Left ventricle myocardium inferior (tissue), 1 donor: Measurements from ENCODE around the gene TCTN1. TPM values are rescaled to one million over a fixed set of nuclear protein-coding genes. Genes with fewer than 3 reads are reported as not detected.

Experiments used
- DNase-seq: peaks from one replicate; pipeline ENCODE4 v3.0.0-alpha.2; 2020
- H3K27ac ChIP-seq: fragments of 200-600 bp; replicated peaks from 2 replicates; pipeline ENCODE4 v1.8.0; 2021
- H3K27me3 ChIP-seq: fragments of 200-600 bp; 2 replicates; pipeline ENCODE4 v1.8.0; 2021; ENCODE audit warnings: low read depth
- H3K36me3 ChIP-seq: fragments of 200-600 bp; 2 replicates; pipeline ENCODE4 v1.8.0; 2021
- H3K4me1 ChIP-seq: fragments of 200-600 bp; 2 replicates; pipeline ENCODE4 v1.8.0; 2021
- H3K4me3 ChIP-seq: fragments of 200-600 bp; 2 replicates; pipeline ENCODE4 v1.8.0; 2021; ENCODE audit warnings: mild to moderate bottlenecking, moderate library complexity
- H3K9me3 ChIP-seq: fragments of 200-600 bp; replicated peaks from 2 replicates; pipeline ENCODE4 v1.8.0; 2021
- intact Hi-C: fragments of 100-400 bp; cut with micrococcal nuclease; formaldehyde crosslinking; loops from one replicate; pipeline ENCODE4 v1.11.0; 2022
- total RNA-seq: library from RNA; stranded (reverse); fragmentation: NEBNext Ultra II Directional; extraction: Animal tissue kit (Norgen Biotek cat#: 25700); gene quantifications from one replicate; pipeline ENCODE4 v1.2.1, GENCODE V29; 2021
- TF ChIP-seq, protein P1 (sequence below): fragments of 200-600 bp; IDR thresholded peaks from 2 replicates; pipeline ENCODE4 v1.8.0; 2021; ENCODE audit warnings: antibody characterized with exemption, mild to moderate bottlenecking, borderline replicate concordance
- donor health status: DM: no; HTN: yes; CAD: no; lungs with severe emphysema.

The TCTN1 gene
- total RNA-seq, 1 donor from 2014 or later, result 21.6 TPM

DNA sequence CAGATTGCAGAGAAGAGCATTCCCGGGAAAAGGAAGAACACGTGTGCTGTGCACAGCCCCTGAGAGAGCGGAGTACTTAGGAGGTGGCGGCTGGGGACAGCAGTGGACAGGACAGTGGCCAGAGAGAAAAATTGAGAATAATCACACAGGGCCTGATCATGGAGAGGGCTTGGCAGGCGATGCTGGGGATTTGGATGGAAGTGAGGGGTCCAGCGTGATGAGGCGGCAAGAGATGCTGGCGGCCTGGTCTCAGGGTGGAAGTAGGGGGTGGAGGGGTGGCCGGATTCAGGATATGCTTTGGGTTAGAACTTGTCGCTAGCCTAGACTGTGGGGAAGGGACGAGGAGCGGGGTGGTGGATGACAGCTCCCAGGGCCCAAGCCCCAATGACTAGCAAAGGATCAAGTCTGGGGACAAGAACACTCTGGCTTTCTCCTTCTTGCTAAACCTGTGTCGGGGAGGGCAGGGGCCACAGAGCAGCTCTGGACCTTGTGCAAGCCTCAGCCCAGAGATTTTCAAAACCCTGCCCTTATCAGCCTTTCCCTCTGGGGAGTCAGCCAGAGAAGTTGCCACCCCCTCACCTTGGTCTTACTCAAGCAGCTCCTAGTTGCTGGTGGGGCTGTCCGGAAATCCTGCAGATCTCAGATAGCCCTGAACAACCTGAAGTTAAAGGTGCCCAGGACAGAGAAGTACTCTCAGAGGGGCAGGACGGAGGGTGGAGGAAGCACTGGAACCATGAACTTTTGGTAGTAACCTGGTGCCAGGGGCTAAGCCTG, 73.7 kb downstream of the TCTN1 start:
- no peak for DNase-seq
- TF ChIP-seq, protein P1, sequence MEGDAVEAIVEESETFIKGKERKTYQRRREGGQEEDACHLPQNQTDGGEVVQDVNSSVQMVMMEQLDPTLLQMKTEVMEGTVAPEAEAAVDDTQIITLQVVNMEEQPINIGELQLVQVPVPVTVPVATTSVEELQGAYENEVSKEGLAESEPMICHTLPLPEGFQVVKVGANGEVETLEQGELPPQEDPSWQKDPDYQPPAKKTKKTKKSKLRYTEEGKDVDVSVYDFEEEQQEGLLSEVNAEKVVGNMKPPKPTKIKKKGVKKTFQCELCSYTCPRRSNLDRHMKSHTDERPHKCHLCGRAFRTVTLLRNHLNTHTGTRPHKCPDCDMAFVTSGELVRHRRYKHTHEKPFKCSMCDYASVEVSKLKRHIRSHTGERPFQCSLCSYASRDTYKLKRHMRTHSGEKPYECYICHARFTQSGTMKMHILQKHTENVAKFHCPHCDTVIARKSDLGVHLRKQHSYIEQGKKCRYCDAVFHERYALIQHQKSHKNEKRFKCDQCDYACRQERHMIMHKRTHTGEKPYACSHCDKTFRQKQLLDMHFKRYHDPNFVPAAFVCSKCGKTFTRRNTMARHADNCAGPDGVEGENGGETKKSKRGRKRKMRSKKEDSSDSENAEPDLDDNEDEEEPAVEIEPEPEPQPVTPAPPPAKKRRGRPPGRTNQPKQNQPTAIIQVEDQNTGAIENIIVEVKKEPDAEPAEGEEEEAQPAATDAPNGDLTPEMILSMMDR, result no peak
- Histone ChIP-seq H3K4me3 (peak overlapping the region; percentile 91), H3K27me3 (no peaks in the 10 kb centered on the region), H3K27ac (peak overlapping the region; percentile 86), H3K4me1 (peaks cover 30% of the 10 kb centered on the region), H3K36me3 (peaks cover 7% of the 10 kb centered on the region), H3K9me3 (peaks cover 4% of the 10 kb centered on the region)
- intact Hi-C loops, result no loop called here

DNA sequence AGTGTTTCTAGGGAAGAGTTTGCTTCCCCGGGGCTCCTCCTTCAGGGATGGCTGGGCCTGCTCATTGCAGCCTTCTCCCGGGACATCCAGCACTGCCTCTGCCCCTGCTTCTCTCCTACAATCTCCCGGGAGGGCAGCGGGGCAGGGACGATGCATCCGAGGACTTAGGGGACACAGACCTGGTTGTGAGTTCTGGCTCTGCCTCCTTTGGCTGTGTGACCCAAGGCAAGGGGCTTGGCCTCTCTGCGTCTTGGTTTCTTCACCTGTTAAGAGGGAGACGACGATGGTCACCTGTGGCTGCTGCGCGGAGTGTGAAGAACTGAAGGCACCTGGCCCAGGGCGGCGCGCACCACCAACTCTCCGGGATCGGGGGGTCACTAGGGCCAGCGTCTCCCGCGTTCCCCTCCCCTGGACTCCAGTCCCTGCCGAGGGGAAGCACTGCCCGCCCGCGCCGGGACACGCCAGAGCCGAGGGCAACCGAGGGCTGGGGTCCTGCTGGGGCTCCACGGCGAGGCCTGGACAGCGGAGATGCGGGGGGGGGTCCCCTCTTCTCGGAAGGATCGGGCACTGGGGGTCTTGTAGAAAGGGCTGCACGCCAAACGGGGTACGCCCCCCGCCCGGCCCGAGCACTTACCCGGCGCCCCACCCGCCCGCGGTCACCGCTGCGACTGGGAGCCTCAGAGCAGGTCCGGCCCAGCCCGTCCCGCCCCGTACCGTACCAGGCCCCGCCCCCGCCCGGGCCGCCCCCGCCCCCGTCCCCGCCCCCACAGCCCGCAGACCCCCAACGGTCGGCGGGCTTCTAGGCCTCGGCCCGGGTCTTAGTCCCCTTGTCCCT, 74.7 kb downstream of the TCTN1 start, which contains the start of gene HVCN1:
Gene HVCN1 (minus strand): TSS at position 670 of the 835 bp plus-strand sequence. CDS start 5,870 bp downstream, outside the sequence.
- TF ChIP-seq, protein P1, result no peak
- H3K27me3 ChIP-seq, result no peaks in the 10 kb centered on the region
- H3K27ac ChIP-seq, result peak within 1 kb of the TSS; percentile 86
- H3K9me3 ChIP-seq, result peaks cover 4% of the 10 kb centered on the region
- H3K36me3 ChIP-seq, result no peaks in the 10 kb centered on the region
- DNase-seq, result peak; percentile 63
- H3K4me3 ChIP-seq, result peak within 1 kb of the TSS; percentile 91
- intact Hi-C loops, result no loop called here
- peaks cover 30% of the 10 kb centered on the region for H3K4me1 ChIP-seq

DNA sequence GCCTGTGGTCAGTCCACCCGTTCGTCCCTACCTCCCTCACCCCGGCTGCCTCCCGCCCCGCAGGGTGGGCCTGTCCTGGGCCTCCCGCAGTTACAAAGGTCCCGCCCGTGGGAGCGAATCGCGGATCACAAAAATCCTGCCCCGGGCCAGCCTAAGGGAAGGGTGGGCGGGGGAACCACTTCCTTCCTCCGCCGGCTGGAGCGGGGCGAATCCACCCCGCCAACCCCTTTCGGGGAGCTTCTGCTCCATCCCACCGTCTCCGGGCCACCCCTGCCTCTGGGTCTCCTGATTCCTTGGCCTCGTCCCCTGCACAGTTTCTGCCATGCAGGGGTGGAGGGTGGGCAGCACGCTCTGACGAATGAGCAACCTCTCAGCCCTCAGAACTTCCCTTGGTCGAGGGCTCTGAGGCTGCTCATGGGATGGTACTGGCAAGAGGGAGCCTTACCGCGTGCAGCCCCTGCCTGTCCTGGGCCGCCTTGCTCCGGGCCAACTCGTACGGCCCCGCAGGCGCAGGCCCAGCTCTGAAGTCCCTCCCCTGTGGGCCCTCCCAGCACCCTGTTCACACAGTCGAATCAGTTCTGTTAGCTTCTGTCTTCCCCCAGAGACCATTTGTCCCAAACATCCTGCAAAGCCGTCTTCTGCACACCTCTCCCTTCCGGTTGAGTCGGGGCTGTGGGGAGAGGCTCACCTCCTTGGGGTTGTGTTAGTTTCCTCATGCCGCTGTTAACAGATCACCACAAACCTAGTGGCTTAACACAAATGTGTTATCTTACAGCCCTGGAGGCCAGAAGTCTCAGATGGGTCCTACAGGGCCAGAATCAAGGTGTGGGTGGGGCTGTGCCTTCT, 75.6 kb downstream of the TCTN1 start:
- TF ChIP-seq, protein P1, result no peak
- H3K9me3 ChIP-seq, result peaks cover 4% of the 10 kb centered on the region
- peak; percentile 73 for DNase-seq
- no peaks in the 10 kb centered on the region for H3K27me3 ChIP-seq
- intact Hi-C loops, result no loop called here
- H3K4me3 ChIP-seq, result peak overlapping the region; percentile 91
- peaks cover 34% of the 10 kb centered on the region for H3K4me1 ChIP-seq
- H3K27ac ChIP-seq, result peak overlapping the region; percentile 86
- H3K36me3 ChIP-seq, result no peaks in the 10 kb centered on the region

DNA sequence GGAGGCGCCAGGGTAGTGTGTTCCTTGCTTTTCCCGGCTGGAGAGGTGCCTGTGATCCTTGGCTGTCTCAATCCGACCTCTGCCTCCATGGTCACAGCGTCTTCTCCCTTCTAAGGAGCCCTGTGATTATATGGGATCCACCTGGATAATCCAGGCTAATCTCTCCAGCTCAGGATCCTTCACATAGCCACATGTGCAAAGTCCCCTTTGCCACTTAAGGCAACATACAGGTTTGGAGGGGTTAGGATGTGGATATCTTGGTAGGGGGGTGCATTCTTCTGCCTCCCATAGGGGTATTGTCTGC, 76.2 kb downstream of the TCTN1 start:
- TF ChIP-seq, protein P1, result no peak
- Histone ChIP-seq H3K36me3 (no peaks in the 10 kb centered on the region), H3K4me1 (peaks cover 37% of the 10 kb centered on the region), H3K4me3 (peak overlapping the region; percentile 91), H3K27me3 (no peaks in the 10 kb centered on the region), H3K9me3 (peaks cover 3% of the 10 kb centered on the region), H3K27ac (peak overlapping the region; percentile 86)
- DNase-seq, result no peak
- intact Hi-C loops, result no loop called here

DNA sequence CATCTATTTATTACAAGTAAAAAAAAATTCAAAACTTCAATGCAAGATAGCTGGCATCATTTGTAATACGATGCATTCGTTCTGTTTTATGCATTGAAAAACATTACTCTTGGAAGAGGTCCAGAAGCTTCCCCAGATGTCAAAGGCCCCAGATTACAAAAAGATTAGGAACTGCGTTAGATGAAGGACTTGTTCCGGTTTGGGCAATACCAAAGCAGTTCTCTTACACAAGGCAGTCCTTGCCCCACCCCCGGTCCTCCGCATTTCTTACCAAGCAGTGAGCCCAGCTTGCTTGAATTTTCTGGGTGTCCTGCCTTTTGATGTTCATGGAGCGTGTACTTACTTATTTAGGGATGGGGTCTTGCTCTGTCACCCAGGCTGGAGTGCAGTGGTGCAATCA, 79.8 kb downstream of the TCTN1 start:
- Histone ChIP-seq H3K36me3 (no peaks in the 10 kb centered on the region), H3K4me1 (peaks cover 34% of the 10 kb centered on the region), H3K27me3 (no peaks in the 10 kb centered on the region), H3K4me3 (no peak overlapping the region), H3K27ac (peak overlapping the region; percentile 82), H3K9me3 (no peaks in the 10 kb centered on the region)
- intact Hi-C loops, result no loop called here
- TF ChIP-seq, protein P1, result no peak
- DNase-seq, result peak; percentile 37
